T-helper 1 cell (primary cell): ENCODE measurements around the gene PRRX2.
A peak's percentile ranks its signal among the peaks of the same experiment; 100 is the strongest.
"Not testable (repeated sequence)": the region's sequence is repeated elsewhere in the genome, so short reads cannot be mapped to it uniquely, and the experiment has no call there.

Experiments used
- DNase-seq, 5 donors: peaks; one replicate each; pipeline ENCODE4 v3.0.0-alpha.2; 2012 to 2020
- total RNA-seq, 4 donors: gene quantifications; one replicate each; lab custom pipeline; 2026; lab: John Stamatoyannopoulos, UW

Gene PRRX2
- 0 to 0.15 (median 0) reads per million in 4 donors for total RNA-seq

DNA sequence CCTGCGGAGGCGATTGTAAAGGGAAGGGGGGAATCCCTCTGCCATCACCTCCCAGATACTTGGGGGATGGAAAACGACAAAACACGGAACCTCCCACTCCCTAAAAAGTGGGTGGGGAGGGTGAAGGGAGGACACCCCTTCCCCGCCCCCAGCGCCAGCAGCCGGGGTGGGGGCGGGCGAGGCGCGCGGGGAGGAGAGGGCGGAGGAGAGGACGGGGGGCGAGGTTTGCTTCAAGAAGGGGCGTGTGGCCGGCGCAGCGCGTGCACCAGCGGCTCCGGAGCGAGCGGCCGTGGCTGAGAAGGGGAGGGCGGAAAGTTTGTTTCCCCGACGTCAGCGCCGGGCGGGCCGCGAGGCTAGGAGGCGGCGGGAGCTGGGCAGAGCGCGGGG is at the start of gene PRRX2:
Gene PRRX2 (plus strand): TSS at position 259 of the 387 bp plus-strand sequence. CDS start 221 bp downstream, outside the sequence.
- peak in 1 of 5 donors; percentile 16 for DNase-seq

DNA sequence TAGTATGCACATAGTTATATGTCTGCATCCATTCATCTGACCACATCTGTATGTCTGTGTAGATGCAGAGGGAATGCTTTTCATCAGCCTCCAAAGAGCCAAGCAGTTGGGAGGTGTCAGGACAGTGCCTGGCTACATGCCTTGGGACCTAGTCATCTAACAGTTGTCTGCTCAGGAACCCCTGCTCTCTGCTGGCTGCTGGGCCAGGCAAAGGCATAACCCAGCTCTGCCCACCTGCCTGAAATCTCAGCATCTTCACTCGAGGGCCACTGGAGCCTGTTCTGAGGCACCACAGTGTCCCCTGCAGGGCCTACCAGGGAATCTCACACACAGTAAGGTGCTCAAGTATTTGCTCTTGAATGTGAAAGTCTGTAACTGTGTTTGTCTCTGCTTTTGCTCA is 48.3 kb upstream of the PRRX2 start:
- peak in 1 of 5 donors; percentile 33 for DNase-seq

DNA sequence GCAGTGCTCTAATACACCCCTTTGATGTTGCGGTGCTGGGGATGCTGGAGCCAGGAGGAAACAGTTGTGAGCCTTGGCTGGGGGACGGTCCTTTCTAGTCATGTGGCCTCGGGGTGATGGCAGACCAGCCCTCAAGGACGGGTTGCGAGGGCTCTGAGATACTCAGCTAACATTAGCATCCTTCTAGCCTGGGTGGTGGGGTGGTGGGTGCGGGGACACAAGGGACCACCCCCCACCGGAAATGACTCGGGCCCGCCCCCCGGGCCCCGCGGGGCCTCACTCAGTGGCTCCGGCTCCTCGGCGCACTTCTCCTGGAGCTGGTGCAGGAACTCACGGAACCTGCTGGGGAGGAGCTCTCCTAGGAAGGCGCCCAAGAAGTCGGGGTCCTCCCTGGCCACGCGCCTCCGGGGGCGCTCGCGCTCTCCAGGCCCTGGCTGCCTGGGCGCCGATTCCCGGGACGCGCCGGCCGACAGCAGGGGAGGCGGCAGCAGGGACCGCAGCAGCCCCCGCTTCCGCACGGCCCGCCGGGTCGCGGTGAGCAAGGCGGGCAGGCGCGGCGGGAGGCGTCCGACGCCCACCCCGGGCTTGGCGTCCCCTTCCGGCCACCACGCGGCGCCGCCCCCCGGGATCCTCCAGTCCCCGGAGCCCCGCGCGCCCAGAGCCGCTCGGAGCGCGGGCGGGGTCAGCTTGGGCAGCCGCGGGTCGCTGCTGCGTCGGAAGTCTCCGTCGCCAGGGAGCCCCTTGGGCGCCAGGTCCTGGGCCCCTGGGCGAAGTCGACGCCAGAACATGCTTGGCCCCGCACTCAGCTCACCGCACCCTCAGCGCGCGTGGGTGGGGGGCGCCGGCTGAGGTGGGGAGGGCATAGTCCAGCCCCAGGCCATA is 45.4 kb upstream of the PRRX2 start:
- no peak for DNase-seq

DNA sequence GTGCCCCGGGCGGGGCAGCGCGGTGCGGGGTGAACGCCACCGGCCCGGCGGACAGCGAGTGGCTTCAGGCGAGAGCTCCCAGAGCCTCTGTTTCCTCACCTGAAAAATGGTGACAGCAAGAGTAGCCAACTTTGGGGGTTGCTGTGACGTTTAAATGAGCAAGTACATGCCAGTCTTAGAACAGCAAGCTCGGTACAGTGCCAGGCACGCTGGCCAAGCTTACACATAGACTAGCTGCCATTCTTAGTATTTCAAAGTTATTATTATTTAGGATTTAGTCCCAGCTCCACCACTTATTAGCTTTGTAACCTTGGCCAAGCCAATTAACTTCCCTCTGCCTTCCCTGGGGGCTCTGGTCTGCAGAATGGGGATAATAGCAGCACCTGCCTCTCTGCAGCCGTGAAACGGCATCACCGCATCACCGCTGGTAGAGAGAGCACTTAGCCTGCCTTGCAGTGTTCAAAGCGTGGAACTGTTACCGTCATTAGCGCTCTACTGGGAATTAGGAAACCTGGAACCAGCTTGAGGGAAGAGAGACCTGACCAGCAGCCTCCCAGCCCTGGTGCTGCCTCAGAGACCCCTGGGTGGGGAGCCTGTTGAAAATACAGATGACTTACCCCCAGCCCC is 44.7 kb upstream of the PRRX2 start, which contains the start of gene C9orf50:
Gene C9orf50 (minus strand): TSS at position 433 of the 627 bp plus-strand sequence. CDS start 527 bp downstream, outside the sequence.
- DNase-seq: no peak

DNA sequence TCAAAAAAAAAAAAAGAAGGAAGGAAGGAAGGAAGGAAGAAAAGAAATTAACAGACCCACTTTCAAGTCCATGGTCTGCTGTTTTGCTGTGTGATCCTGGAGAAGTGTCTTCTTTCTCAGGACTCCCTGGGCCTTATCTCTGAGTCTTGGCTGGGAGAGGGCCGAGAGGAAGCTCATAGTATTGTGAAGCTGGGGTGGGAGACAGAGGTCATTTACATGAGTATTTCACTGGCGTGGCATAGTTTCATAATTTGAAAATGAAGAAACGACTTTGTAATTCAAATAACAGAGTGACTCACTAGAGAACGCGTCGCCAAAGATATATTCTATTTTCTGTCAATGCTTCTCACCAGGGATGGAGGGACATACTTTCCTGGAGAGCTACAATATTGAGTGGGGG is 42.1 kb upstream of the PRRX2 start:
- DNase-seq: no peak

DNA sequence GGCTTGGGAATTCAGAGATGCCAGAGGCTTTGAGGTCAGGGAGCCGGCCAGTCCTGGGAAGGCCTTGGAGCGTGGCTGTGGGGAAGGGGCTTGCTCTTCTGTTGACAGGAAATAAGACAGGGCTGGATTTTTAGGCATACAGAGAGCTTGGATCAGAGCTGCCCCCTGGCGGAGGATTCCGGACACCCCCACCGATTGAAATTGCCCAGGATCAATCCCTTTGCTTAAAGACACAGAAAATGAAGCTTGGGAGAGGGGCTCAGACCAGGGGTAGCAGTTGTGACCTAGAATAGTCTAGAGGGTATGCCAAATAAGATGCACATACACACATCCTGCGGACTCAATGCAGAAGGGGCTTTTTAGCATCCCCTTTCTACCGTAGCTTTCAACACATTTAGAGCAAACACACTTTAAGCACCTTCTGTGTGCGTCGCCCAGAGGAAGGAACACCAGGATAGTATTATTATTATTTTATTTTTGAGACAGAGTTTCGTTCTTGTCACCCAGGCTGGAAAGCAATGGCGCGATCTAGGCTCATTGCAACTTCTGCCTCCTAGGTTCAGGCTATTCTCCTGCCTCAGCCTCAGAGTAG is 41.2 kb upstream of the PRRX2 start:
- DNase-seq: peak; percentile 29 to 65 (median 52)

DNA sequence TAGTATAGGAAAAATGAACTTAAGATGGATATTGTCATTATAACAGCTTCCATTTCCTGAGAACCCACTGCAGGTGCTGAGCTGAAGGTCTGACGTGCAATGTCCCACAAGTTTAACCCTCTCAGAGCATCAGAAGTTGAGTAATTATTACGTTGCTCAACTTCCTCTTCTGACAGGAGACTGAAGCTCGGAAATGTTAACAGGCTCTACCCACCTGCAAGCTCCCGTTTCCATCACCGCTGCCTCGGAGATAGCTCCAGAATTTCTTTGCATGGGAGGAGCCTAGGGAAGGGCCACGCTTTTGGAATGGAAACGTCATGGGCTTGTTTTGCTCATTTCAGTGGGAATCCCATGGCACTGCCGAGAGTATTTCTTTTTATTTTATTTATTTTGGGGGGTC is 40.5 kb upstream of the PRRX2 start:
- DNase-seq: peak in 1 of 5 donors; percentile 71

DNA sequence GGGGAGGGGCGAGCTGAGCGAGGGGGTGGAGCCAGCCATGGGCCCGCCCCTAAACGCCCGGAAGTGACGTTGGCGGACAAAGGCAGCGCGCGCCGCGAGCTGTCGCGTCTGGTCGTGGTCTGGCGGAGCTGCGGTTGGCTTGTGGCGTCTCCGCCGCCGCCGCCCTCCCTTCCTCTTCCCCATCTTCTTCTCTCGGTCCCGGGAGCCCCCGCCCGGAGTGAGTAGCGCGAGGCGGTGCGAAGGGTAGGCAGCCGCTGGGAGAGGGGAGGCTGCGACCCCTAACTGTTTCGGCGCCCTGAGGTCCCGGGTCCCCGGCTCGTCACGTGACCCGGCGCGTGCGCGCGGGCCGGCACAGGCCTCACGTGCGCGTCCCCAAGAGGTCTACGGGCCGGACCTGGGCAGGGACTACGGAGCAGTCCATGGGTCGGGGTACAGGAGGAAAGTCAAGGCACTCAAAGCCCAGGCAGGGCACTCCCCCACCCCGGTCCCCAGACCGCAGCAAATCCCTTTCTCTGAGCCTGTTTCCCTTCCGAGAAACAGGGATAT is 39.3 kb upstream of the PRRX2 start, which contains the start of gene NTMT1:
Gene NTMT1 (plus strand): TSS at position 85 of the 546 bp plus-strand sequence. CDS start 6,541 bp downstream, outside the sequence.
- peak; percentile 77 to 90 (median 87) for DNase-seq

DNA sequence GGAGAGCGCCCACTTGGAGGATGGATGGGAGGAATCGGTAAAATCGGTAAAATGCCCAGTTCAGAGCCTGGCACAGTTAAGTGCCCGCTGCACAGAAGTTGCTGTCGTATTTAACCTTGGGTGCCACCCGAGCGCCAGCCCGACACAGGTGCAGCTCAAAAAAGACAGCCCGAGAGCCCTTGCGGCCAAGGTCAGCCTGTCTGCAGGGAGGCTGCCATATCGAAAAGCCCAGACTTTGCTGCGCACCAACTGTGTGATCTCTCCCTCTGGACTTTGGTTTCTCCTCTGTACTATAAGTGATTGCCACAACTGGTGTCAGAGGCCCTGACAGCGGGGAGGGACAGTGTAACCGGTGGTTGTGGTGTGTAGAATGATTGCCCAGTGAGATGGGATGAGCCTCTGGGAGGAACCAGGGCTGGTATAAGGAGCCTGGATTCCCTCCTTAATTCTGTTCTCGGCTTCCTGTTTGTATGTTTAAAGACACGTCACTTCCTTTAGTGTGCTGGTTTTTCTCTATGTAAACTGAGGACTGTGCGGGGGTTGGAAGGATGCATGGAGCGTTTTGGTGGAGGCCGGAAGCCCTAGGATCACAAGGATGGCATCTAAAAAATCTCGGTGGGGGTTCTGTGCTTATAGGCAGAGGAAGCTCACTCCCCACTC is 38.7 kb upstream of the PRRX2 start:
- peak in 4 of 5 donors; percentile 37 to 43 (median 41) for DNase-seq

DNA sequence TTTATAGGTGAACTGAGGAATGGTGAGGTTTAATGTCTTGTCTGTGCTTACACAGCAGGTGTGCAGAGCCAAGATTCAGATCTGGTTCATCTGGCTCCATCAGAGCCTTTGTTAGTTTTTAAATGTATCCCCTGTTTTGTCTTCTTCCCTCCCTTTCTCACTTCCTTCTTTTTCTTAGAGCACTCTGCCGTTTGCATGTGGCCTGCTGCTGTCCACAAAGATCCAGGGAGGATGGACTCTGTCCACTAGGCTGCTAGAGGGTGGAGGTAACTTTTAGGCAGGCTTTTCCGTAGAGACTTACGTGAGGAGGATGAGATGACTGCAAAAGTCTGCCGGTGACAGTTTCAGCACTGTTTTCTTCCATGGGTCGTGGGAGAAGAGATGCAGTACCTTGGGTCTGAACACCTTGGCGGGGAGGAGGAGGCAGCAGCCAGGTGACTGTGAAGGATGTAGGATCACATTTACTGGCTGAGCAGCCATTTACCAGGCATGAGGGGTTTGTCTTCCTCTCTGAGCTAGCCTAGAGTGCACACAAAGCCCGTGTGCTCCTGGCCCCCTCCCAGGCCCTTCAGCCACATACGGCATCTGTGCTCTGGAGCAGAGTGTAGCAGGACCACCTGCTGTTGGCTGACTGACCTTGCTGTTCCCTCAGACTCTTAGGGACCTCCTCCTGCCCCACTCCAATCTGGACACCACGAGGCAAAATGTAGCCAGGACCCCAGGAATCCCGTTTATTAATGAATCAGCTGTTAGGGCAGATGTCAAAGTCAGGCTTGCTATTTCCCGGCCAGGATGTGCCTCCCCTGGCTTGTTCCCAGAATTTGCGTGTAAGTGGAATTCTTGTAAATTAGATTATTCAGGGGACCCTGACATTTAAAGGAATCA is 37.6 kb upstream of the PRRX2 start:
- DNase-seq: no peak

DNA sequence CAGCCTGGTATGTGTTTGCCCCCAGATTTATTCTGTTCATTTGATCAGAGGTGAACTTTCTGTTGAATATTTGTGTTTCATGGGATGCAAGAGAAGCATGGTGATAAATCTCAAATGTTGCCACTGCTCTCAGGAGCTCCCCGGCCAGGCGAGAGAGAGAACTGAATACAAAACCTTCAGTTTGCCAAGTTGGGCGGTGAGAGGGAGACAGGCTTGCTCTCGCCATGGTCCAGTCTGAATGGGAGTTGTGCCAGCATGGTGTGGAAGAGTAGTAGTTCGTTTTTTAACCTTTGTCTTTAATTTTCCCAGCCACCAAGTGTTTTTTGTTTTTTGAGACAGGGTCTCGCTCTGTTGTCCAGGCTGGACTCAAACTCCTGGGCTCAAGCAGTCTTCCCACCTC is 36.7 kb upstream of the PRRX2 start:
- no peak for DNase-seq

DNA sequence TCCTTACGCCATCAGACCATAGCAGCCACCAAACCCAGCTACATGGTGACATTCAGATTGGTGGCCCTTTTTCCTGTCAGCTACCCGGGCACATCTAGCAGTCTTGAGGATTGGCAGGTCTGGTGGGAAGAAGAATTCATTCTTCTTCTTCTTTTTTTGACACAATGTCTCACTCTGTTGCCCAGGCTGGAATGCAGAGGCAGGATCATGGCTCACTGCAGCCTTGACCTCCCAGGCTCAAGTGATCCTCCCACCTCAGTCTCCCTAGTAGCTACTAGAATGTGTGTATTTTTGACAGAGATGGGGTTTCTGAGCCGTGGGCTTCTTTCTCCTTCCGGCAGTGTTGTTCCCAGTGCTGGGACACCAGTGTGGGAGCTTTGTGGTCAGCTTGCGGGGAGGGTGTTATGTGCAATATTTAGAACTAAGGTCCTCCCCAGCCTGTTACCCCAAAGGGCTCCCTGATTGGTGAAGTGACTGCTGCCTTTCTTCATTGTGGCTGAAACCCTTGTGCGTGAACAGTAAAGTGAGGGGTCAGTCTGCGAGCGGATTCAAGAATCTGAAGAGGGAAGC is 36.1 kb upstream of the PRRX2 start:
- no peak for DNase-seq

DNA sequence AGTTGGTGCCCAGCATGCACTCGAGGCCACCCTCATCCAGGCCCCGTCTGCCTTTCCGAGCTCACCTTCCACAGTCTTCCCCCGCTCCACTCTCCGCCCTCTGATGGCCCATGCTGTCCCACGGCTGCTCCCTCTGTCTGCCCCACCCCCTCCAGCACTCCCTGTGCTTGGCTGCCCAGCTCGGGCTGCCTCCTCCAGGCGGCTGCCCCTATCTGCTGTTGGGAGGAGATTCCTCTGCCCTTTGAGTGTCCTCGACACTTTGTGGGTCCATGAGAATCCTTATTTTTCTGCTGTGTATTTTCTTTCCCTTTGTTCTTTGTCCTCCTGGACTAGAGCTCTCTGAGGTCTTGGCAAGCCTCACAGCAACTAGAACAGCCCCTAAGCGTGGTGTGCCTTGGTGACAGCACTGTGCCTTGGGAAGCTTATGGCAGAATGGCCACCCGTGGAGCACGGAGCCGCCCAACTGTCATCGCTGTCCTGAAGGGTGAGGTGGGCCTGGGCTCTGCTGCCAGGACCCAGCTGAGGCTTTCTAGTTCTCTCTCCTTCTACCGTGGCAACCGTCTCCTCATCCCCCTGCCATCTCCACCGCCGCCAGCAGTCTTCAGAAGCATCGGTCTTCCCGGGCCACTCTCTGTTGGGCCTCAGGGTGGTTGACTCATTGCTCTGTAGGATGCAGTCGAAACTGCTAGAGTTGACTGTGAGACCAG is 34.3 kb upstream of the PRRX2 start:
- no peak for DNase-seq

DNA sequence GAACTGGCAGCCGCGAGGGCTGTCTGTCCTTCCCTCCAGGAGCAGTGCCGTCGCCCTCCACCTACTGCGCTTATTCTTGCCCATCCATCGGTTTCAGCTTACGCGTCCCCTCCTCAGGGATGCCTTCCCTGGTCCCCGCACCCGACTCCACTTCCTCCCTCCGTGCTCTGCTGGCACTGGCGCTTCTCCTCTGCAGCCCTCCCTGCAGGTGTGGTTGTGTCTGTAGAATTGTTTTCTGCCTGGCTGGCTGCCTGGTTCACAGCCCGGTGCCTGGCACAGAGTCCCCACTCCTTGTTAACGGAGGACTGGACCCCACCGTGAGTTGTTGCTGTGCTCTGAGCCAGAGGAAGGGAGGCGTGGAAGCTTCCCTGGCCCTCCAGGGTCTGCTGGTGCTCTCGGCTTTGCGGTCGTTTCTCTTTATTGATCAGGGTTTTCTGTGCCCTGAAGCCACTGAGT is 33.7 kb upstream of the PRRX2 start:
- DNase-seq: no peak

DNA sequence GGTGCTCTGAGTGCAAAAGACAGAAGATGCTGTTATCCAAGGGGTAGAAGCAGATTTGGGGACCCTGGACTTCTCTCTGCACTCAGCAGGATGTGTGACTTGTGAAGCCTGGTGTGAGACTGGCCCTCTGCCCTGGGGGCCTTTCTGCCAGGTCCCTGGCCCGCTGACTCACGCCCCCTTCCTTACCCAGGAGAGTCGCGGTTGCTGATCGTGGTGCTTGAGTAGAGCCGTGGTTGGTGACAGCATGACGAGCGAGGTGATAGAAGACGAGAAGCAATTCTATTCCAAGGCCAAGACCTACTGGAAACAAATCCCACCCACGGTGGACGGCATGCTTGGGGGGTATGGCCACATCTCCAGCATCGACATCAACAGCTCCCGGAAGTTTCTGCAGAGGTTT is 33.0 kb upstream of the PRRX2 start:
- DNase-seq: no peak

DNA sequence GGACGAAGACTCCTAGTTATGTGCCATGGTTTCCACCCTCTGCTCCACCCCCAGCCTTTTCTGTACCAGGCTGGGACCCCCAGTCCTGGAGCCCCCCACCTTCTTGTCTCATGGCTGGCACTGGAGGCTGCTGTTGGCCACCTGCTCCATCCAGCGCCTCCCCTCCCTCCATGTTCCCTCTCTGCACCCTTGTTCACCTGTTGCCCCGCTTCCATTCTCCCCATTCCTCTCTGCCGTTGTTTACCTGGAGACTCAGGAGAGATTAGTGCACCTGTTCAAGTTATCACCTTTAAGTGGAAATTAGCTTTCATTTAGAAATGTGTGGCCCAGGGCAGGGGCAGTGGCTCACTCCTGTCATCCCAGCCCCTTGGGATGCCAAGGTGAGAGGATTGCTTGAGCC is 32.2 kb upstream of the PRRX2 start:
- no peak for DNase-seq

DNA sequence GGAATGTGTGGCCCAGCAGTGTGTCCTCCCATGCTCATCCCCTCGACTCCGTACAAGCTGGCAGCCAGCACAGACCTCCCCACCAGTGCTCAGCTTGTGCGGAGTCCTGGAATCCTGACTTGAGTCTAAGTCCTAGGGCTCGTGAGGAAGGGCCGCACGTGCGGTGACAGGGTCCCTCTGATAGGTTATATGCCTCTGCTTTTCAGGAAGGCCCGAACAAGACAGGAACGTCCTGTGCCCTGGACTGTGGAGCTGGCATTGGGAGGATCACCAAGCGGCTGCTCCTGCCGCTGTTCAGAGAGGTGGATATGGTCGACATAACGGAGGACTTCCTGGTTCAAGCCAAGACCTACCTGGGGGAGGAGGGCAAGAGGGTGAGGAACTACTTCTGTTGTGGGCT is 31.6 kb upstream of the PRRX2 start:
- DNase-seq: no peak

DNA sequence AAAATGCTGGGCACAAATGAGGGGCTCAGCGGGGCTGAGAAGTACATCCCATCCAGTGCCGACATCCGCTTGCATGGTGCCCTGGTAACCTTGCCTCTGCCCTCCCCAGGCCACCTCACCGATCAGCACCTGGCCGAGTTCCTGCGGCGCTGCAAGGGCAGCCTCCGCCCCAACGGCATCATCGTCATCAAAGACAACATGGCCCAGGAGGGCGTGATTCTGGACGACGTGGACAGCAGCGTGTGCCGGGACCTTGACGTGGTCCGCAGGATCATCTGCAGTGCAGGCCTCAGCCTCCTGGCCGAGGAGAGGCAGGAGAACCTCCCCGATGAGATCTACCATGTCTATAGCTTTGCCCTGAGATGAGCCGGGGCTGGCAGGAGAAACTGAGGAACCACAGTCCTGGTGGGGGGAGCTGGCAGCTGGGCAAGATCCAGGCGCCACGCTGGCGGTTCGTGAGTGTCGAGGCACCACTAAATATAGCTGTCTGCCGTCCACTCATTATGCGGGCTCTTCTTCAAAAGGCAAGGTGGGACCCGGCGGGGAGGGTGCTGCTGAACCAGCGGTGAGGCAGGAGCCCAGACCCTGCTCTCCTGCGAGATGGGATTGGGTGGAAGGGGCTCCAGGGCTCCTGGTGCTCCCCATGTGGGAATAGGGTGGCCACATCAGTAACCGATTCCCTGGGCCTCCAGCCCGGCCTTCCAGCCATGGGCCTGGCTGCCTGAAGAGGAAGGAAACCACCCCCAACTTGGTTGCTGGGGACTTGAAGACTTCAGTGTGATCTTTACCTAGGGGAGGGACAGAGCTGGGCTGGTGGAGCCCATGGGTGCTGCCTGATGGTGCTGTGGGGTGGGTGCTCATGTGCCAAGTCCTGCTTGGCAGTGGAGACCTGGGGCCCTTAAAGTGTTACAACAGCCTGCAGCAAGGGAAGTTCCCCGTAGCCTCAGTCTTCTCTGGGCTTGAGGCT is 30.1 kb upstream of the PRRX2 start:
- no peak for DNase-seq

DNA sequence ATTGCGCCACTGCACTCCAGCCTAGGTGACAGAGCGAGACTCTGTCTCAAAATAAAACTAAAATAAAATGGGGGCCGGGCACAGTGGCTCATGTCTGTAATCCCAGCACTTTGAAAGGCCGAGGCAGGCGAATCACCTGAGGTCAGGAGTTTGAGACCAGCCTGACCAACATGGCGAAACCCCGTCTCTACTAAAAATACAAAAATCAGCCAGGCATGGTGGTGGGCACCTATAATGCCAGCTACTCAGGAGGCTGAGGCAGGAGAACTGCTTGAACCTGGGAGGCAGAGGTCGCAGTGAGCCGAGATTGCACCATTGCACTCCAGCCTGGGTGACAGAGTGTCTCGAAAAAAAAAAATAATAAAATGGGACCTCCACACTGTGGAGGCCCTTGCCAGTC is 29.1 kb upstream of the PRRX2 start:
- DNase-seq: not testable (repeated sequence)
